ENCODE data around the gene SORBS1. TPM values are rescaled to one million over a fixed set of nuclear protein-coding genes. Genes with fewer than 3 reads are reported as not detected.
A peak's percentile ranks its signal among the peaks of the same experiment; 100 is the strongest.

Gene SORBS1
- total and polyA plus RNA-seq, 9 of the 15 experiments (the other 6 are each of a cell fraction or from before 2014, with no cell fraction given), result 2.0 to 13.3 (median 6.5) TPM

- peak in 1 of 2 experiments; percentile 98; a peak in 2 of 4 replicates for TF ChIP-seq ZMIZ1 (IDR thresholded peaks at IDR 0.05; ENCODE audit: low read depth in 2 of 2, low read length in 2 of 2)
- no peak for TF ChIP-seq ETS2 (tag; IDR thresholded peaks at IDR 0.05; ENCODE audit: borderline replicate concordance, poor library complexity, severe bottlenecking)
- TF ChIP-seq NFE2 (IDR thresholded peaks at IDR 0.05; ENCODE audit: low read depth), result peak; percentile 30; the same call in 1 of the 2 replicates
- no peak for TF ChIP-seq TEAD2 (tag; IDR thresholded peaks at IDR 0.05)
- TF ChIP-seq E2F3 (CRISPR knock-in tag; IDR thresholded peaks at IDR 0.05), result peak; percentile 60; the same call in 1 of the 2 replicates
- peak; percentile 27 to 30; a peak in 1 of 4 replicates for TF ChIP-seq NRF1 (conservative IDR thresholded peaks at IDR 0.05 in 1 of 2, IDR thresholded peaks at IDR 0.05 in 1 of 2)
- TF ChIP-seq HMG20A (CRISPR knock-in tag; conservative IDR thresholded peaks at IDR 0.05), result no peak
- TF ChIP-seq HDAC2 (IDR thresholded peaks at IDR 0.05), result peak; percentile 62; the same call in 1 of the 2 replicates
- TF ChIP-seq KAT7 (CRISPR knock-in tag; IDR thresholded peaks at IDR 0.05; ENCODE audit: borderline replicate concordance), result no peak
- TF ChIP-seq KAT2B (IDR thresholded peaks at IDR 0.05; ENCODE audit: low read depth, low read length), result no peak
- peak; percentile 97 for TF ChIP-seq NEUROD1 (IDR thresholded peaks at IDR 0.05; ENCODE audit: borderline replicate concordance, low read depth, low read length, partially characterized antibody)
- TF ChIP-seq SPI1 (IDR thresholded peaks at IDR 0.05; ENCODE audit: borderline replicate concordance, low read depth, low read length), result peak; percentile 97
- TF ChIP-seq SRSF1 (IDR thresholded peaks at IDR 0.05; ENCODE audit: low read depth, low read length), result no peak
- TF ChIP-seq TEAD4 (IDR thresholded peaks at IDR 0.05; ENCODE audit: low read length), result peak; percentile 98
- no peak for TF ChIP-seq TEAD4 (CRISPR knock-in tag; IDR thresholded peaks at IDR 0.05; ENCODE audit: borderline replicate concordance)
- no peak; the same call in 1 of the 2 replicates for TF ChIP-seq XRCC5 (IDR thresholded peaks at IDR 0.05; ENCODE audit: low read depth, low read length)
- no peak for TF ChIP-seq ZNF444 (CRISPR knock-in tag; IDR thresholded peaks at IDR 0.05)
- peak; percentile 75 to 92; a peak in 3 of 4 replicates for TF ChIP-seq RCOR1 (IDR thresholded peaks at IDR 0.05; ENCODE audit: borderline replicate concordance in 1 of 2, low read depth in 2 of 2, low read length in 2 of 2)
- TF ChIP-seq CEBPZ (IDR thresholded peaks at IDR 0.05; ENCODE audit: borderline replicate concordance, low read depth, low read length), result no peak
- peak; percentile 99 for TF ChIP-seq LEF1 (IDR thresholded peaks at IDR 0.05)
- TF ChIP-seq, protein P1, sequence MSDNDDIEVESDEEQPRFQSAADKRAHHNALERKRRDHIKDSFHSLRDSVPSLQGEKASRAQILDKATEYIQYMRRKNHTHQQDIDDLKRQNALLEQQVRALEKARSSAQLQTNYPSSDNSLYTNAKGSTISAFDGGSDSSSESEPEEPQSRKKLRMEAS (CRISPR knock-in tag; IDR thresholded peaks at IDR 0.05), result peak; percentile 21; the same call in 1 of the 2 replicates
- TF ChIP-seq ZNF140 (CRISPR knock-in tag; IDR thresholded peaks at IDR 0.05), result no peak
- peak; percentile 85 for TF ChIP-seq ELF1 (tag; IDR thresholded peaks at IDR 0.05)
- peak; percentile 99 for TF ChIP-seq CBFA2T3 (IDR thresholded peaks at IDR 0.05)
These were observed 29.2 kb downstream of the SORBS1 start (continued) for GRCh38 chr10:95531994-95532399.
